ENCODE measurements around the gene MRPL47.
A peak's percentile ranks its signal among the peaks of the same experiment; 100 is the strongest.
"Not testable (repeated sequence)": the region's sequence is repeated elsewhere in the genome, so short reads cannot be mapped to it uniquely, and the experiment has no call there.

The MRPL47 gene

DNA sequence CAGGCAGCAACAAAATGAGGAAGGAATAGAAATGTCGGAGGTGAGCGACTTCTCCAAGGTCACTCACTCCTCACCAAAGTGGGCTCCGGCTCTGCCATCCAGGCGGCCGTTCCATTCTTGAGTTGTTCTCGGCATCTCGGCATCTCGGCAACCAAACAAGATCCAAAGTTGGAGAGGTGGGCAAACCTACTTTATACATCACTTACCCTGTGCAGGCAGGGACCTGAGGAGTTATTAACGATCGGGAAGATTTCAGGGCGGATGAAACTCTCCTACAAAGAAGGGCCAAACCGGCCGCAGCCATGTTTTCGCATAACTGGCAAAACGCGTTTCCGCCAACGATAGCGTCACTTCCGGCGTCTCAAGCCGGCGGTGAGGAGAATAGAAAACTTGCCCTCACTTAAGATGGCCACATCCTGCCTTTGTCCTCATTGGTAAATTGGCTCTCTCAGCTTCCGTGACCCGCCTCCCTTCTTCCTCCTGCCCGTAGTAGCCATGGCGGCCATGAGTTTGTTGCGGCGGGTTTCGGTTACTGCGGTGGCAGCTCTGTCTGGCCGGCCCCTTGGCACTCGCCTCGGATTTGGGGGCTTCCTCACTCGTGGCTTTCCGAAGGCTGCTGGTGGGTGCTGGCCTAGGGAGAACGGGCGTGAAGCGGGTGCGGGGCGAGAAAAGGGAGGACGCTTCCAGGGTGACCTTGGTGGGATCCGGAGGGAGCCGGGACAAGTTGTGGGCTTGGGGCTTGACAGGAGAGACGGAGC, at the start of gene MRPL47, which contains the start of gene NDUFB5:
Gene MRPL47 (minus strand): TSS at position 318 of the 758 bp plus-strand sequence. CDS start 14 bp downstream, at position 304.
Gene NDUFB5 (plus strand): TSS at position 474 of the 758 bp plus-strand sequence. CDS start 22 bp downstream, at position 496.
- peak; percentile 95 for DNase-seq (ENCODE audit: low read depth)
- TF ChIP-seq, protein P1, sequence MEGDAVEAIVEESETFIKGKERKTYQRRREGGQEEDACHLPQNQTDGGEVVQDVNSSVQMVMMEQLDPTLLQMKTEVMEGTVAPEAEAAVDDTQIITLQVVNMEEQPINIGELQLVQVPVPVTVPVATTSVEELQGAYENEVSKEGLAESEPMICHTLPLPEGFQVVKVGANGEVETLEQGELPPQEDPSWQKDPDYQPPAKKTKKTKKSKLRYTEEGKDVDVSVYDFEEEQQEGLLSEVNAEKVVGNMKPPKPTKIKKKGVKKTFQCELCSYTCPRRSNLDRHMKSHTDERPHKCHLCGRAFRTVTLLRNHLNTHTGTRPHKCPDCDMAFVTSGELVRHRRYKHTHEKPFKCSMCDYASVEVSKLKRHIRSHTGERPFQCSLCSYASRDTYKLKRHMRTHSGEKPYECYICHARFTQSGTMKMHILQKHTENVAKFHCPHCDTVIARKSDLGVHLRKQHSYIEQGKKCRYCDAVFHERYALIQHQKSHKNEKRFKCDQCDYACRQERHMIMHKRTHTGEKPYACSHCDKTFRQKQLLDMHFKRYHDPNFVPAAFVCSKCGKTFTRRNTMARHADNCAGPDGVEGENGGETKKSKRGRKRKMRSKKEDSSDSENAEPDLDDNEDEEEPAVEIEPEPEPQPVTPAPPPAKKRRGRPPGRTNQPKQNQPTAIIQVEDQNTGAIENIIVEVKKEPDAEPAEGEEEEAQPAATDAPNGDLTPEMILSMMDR (IDR thresholded peaks at IDR 0.05; ENCODE audit: control insufficient read depth, extremely low read depth, insufficient read depth), result no peak
- H3K4me3 ChIP-seq (ENCODE audit: low read depth, low read length), result peak within 1 kb of the TSS; percentile 88

DNA sequence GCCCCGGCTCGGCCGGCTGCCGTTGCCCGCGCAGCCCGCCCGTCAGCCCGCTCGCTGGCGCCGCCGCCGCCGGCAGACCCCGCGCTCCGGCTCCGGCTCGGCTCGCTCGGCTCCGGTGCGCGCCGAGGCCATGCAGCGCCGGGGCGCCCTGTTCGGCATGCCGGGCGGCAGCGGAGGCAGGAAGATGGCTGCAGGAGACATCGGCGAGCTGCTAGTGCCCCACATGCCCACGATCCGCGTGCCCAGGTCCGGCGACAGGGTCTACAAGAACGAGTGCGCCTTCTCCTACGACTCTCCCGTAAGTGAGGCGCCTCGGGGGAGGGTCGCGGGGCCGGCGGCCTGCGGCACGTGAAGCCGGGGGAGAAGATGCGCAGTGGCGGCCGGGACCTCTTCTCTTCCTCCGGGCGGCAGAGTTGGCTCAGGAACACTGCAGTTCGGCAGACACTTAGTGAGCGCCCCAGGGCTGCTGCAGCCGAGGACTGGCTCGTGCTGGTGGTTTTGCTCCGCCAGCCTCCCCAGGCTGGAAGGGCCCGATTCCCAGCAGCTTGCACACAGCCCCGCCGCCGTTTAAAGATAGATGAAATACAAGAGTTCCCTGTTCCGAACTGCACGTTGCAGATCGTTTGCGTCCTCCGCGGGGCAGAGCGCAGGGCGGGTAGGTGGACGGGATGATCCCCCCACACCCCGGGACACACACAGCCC, 48.8 kb upstream of the MRPL47 start:
- H3K4me3 ChIP-seq (ENCODE audit: low read depth, low read length), result peak overlapping the region; percentile 66
- TF ChIP-seq, protein P1 (IDR thresholded peaks at IDR 0.05; ENCODE audit: control insufficient read depth, extremely low read depth, insufficient read depth), result peak; percentile 34; the same call in 1 of the 2 replicates
- DNase-seq (ENCODE audit: low read depth), result peak; percentile 71

DNA sequence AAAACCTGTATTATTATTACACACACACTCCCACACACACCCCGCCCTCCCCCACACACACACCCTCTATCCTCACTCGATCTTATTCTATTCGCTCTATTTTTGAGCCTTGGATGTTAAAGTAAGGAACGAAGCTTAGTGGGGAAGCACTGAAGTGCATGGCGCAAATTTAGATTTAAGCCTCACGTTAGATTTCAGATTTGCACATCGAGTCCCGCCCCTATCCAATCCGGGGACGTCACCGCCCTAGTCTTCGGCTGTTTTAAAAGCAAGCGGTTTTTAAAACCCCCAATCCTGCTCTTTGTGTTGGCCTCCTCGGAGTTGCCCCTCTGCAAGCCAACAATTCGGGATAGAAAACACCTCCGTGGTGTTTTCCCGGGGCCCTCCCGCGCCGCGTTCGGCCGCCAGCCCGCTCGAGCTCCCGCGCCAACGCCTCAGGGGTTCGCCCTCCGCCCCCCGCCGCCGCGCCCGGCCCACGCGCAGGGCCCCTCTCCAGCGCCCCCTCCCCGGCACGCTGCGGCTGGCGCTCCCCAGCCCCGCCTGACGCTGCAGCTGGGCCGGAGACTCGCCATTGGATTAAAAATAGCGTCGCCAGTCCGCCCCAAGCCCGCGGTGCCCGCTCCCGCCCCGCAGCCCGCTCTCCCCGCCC, 48.1 kb upstream of the MRPL47 start, which contains the start of gene USP13:
Gene USP13 (plus strand): TSS at position 594 of the 649 bp plus-strand sequence. CDS start 186 bp downstream, outside the sequence.
- H3K4me3 ChIP-seq (ENCODE audit: low read depth, low read length), result peak within 1 kb of the TSS; percentile 66
- DNase-seq (ENCODE audit: low read depth), result no peak
- TF ChIP-seq, protein P1 (IDR thresholded peaks at IDR 0.05; ENCODE audit: control insufficient read depth, extremely low read depth, insufficient read depth), result no peak

DNA sequence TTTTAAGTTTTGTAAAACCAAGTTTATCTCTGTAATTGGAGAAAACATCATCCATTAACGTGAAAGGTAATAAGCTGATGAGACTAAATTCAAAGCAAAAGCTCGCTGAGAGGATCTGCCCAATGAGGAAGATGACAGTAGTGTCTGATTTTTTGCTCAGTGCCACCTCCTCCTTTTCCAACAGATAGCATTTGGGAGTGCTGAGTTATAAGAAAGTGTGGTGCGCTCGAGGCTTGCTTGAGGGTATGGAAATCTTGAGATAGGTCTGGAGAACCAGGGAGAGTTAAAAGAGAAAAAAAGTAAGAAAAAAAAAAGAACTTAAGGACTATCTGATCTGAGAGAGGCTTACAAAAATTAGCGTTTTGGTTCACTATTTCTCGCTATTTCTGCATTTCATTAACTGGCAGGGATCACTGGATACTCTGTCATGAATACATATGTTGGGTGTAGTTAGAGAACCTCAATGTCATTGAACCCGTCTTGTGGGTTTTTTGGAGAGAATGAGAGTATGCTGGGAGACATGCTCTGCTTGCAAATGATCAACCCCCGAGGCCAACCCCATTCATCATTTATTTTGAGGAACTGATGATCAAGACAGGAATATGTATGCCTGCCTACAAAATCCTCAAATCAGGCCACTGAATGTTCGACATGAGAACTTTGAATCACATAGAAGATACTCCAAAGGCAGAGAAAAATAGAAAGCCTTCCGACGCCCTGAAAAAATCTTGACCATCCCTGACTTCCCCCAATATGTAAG, 47.4 kb upstream of the MRPL47 start:
- DNase-seq (ENCODE audit: low read depth), result no peak
- TF ChIP-seq, protein P1 (IDR thresholded peaks at IDR 0.05; ENCODE audit: control insufficient read depth, extremely low read depth, insufficient read depth), result no peak
- H3K4me3 ChIP-seq (ENCODE audit: low read depth, low read length), result peak overlapping the region; percentile 51

DNA sequence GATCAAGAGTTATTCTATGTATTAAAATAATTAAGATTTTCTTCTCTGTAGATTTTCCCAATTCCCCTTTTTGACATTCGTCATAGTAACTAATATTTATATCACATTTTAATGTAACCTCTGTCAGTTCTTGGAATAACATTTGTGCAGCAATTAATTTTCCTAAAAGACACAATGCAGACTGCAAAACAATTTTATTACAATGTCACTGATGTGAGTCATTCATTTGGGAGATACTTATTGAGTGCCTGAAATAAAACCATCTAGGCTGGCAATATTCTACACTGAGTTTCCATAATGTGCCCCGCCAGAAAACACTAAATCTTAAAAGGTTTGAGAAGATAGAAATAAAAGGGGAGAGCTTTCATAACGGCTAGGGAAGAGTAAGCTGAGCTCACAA, 41.7 kb upstream of the MRPL47 start:
- no peak for DNase-seq (ENCODE audit: low read depth)
- H3K4me3 ChIP-seq (ENCODE audit: low read depth, low read length), result no peak overlapping the region
- TF ChIP-seq, protein P1 (IDR thresholded peaks at IDR 0.05; ENCODE audit: control insufficient read depth, extremely low read depth, insufficient read depth), result no peak

DNA sequence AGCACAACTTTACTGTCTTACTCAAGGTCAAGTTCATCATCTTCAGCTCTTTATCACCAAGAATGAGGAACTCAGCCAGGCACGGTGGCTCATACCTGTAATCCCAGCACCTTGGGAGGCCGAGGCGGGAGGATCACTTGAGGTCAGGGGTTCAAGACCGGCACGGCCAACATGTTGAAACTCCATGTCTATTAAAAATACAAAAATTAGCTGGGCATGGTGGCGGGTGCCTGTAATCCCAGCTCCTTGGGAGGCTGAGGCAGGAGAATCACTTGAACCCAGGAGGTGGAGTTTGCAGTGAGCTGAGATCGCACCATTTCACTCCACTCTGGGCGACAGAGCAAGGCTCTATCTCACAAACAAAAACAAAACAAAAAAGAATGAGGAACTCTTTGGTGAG, 39.4 kb upstream of the MRPL47 start:
- H3K4me3 ChIP-seq (ENCODE audit: low read depth, low read length); DNase-seq (ENCODE audit: low read depth): not testable (repeated sequence)

Data from LNCaP clone FGC (cell line).